HUES48 (cell line): ENCODE data around the gene SMAP2.

ENCODE experiments used
- H3K27ac ChIP-seq: one replicate; pipeline ENCODE4 v1.7.0; 2013; ENCODE audit warnings: low read depth, low read length, inconsistent platforms
- H3K27me3 ChIP-seq: 2 replicates; pipeline ENCODE4 v1.6.1; 2013; ENCODE audit warnings: mild to moderate bottlenecking, low read length; ENCODE audit not compliant: control insufficient read depth, insufficient read depth
- H3K36me3 ChIP-seq: 2 replicates; pipeline ENCODE4 v1.6.1; 2013; ENCODE audit warnings: low read length; ENCODE audit not compliant: control insufficient read depth, insufficient read depth
- H3K4me1 ChIP-seq: 2 replicates; pipeline ENCODE4 v1.6.1; 2013; ENCODE audit warnings: mild to moderate bottlenecking, low read length; ENCODE audit not compliant: control insufficient read depth, insufficient read depth
- H3K4me3 ChIP-seq: 2 replicates; pipeline ENCODE4 v1.5.1; 2013; ENCODE audit warnings: mild to moderate bottlenecking, low read depth, low read length
- H3K9ac ChIP-seq: 2 replicates; pipeline ENCODE4 v1.6.1; 2013; ENCODE audit warnings: mild to moderate bottlenecking, low read depth, low read length, moderate library complexity
- H3K9me3 ChIP-seq: 2 replicates; pipeline ENCODE4 v1.6.1; 2013; ENCODE audit warnings: low read length; ENCODE audit not compliant: control insufficient read depth, insufficient read depth

Gene SMAP2

DNA sequence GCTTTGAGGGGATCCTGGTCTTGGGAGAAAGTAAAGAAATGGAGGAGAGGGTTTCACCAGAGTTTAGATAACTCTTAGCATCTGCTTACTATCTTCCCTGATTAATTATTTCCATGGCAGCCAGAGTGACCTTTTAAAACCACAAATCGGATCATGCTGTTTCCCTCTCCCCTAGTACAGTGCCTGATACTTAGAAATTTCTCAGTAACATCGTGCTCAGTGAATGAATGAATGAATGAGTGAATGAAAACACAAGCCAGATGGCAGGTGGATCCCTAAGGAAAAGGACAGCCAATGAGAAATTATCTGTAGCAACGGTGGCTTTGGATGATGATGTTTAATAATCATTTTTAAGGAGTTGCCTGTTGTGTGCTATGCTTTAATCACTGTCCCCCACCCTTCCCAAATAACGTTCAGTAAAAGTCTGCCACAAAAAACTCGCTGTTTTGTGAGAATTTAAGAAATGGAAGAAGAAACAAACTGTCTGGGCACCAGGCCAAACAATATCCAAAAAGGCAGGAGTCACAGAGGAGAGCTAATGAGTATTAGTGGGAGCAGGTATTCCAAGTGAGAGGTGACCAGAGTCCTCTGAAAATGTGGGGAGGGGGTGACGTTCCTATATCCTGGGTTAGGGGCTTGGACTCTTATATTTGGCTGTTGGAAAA, 737 bp upstream of the SMAP2 start:
- H3K36me3 ChIP-seq, result no peaks in the 10 kb centered on the region
- H3K27ac ChIP-seq, result no peak overlapping the region
- peaks cover 6% of the 10 kb centered on the region for H3K27me3 ChIP-seq
- no peak overlapping the region for H3K9ac ChIP-seq
- H3K4me1 ChIP-seq, result peaks cover 5% of the 10 kb centered on the region
- H3K4me3 ChIP-seq, result peak overlapping the region; percentile 49
- H3K9me3 ChIP-seq, result no peaks in the 10 kb centered on the region

DNA sequence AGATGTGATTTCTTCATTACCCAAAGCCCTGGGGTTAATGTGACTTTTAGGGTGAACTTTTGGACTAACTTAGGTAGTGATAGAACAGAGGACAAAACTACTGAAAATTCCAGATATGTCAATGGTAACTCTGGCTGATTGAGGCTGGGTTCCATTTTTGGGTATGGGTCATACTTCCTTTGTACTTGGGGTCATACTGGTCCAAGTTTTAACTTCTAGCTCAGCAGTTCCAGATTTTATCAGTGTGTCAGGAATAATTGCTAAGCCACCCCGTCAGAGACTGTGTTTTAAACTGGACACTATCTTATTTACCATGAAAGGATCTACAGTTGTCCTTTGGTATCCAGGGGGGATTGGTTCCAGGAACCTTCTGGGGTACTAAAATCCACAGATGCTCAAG, 4.0 kb downstream of the SMAP2 start:
- Histone ChIP-seq H3K4me1 (peaks cover 5% of the 10 kb centered on the region), H3K4me3 (no peak overlapping the region), H3K9me3 (no peaks in the 10 kb centered on the region), H3K9ac (no peak overlapping the region), H3K36me3 (no peaks in the 10 kb centered on the region), H3K27me3 (peaks cover 6% of the 10 kb centered on the region), H3K27ac (no peak overlapping the region)

DNA sequence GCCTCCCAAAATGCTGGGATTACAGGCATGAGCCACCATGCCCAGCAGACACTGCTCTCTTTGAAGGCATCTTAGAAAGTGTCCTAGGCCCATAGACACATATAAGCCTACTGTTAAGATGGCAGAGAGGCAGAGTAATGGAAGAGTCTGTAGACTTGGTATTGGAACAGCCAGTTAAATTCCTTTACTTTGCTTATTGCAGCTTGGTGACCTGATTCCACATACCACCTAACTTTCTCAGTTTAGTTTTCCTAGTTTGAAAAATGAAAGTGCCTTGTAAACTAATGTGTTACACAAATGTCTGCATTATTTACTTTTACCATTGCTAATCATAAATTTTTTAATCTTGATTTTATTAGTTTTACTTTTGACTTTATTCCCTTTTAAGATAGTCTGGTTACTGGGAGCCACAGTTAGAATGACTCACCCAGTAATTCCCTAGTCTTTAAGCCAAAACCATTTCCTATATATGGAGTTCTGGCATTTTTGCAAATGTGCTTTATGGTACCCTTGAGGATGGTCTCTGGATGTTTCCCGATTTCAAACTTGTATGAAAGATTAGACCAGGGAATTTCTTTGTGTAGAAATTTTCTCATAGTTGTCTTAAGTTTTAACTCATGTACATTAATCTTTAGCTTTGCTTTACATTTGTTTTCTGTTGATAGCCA, 6.4 kb downstream of the SMAP2 start:
- no peak overlapping the region for H3K9ac ChIP-seq
- no peak overlapping the region for H3K27ac ChIP-seq
- H3K36me3 ChIP-seq, result no peaks in the 10 kb centered on the region
- H3K9me3 ChIP-seq, result no peaks in the 10 kb centered on the region
- peaks cover 8% of the 10 kb centered on the region; the same call in 1 of the 2 replicates for H3K4me1 ChIP-seq
- peaks cover 1% of the 10 kb centered on the region for H3K27me3 ChIP-seq
- no peak overlapping the region for H3K4me3 ChIP-seq

DNA sequence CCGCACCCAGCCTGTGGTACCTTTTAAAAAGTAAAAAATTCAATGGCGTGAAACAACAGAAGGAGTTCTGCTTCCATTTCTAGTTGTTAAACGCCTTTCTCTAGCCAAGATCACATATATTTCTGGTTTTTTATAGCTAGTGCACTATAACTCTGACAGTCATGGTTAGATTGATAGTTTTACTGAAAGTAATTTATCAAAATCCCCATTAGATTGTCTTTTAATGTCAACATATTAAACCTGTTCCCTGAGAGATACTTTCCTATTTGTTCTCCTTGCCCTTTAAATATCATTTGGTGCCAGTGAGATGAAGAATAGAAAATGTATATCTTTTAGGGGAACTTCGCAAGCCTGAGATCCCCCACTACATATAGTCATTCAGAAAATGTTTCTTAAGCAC, 7.3 kb downstream of the SMAP2 start:
- Histone ChIP-seq H3K36me3 (no peaks in the 10 kb centered on the region), H3K4me1 (peaks cover 8% of the 10 kb centered on the region; the same call in 1 of the 2 replicates), H3K9me3 (no peaks in the 10 kb centered on the region), H3K27ac (no peak overlapping the region), H3K9ac (no peak overlapping the region), H3K4me3 (no peak overlapping the region), H3K27me3 (no peaks in the 10 kb centered on the region)

DNA sequence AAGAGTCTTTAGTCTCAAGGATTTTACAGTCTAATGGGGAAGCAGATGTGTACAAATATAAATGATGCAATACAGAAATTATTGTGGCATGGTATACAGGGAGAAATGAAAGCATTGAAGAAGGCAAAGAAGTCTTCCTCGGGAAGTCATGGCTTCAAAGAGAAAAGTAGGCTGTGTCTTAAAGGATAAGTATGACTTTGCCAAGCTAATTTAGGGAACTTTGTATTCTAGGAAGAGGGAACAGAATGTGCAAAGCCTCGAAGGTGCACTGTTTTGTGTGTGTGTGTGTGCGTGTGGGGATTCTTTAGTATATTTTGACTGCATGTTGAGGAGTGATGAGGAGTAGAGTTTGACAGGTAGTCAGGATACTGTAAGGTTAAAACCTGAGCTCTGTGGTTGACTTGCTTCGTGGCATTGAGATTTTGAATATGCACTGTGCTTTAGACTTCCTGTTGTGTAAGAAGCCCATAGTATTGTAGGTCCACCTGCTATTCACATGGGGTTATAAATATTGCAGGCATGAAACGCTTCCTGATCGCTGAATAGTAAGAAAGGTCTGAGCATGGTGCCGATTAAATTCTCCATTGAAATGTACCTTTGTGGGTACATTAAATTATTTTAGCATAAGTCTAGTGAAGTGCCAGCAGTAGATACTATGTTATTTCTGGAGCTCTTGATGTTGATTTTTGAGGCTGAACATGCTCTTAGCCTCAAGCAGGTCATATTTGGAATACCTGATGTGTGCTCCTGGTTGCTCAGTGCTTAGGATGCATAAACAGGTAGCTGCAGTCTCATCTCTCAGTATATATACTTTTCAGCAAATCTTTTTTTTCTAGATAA, 8.0 kb downstream of the SMAP2 start:
- Histone ChIP-seq H3K27ac (no peak overlapping the region), H3K36me3 (no peaks in the 10 kb centered on the region), H3K27me3 (no peaks in the 10 kb centered on the region), H3K9me3 (no peaks in the 10 kb centered on the region), H3K9ac (no peak overlapping the region), H3K4me1 (peaks cover 8% of the 10 kb centered on the region; the same call in 1 of the 2 replicates), H3K4me3 (no peak overlapping the region)

DNA sequence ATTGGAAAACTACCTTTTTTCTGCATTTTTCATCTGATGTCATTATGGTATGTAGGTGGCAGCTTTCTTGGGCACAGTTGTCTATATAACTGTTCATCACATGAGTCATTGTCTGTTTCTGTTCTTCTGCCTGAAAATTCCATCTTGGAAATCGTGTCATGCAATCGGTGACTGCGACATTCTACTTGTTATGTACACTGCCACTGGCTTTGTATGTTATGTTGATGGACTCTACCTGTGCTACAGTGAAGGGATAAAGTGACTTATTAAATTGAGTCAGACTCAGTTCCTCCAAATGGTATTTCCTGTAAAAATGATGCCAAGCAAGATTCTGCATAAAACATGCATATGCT, 8.6 kb downstream of the SMAP2 start:
- Histone ChIP-seq H3K36me3 (no peaks in the 10 kb centered on the region), H3K9ac (no peak overlapping the region), H3K4me3 (no peak overlapping the region), H3K27ac (no peak overlapping the region), H3K9me3 (no peaks in the 10 kb centered on the region), H3K27me3 (no peaks in the 10 kb centered on the region), H3K4me1 (peaks cover 8% of the 10 kb centered on the region; the same call in 1 of the 2 replicates)

DNA sequence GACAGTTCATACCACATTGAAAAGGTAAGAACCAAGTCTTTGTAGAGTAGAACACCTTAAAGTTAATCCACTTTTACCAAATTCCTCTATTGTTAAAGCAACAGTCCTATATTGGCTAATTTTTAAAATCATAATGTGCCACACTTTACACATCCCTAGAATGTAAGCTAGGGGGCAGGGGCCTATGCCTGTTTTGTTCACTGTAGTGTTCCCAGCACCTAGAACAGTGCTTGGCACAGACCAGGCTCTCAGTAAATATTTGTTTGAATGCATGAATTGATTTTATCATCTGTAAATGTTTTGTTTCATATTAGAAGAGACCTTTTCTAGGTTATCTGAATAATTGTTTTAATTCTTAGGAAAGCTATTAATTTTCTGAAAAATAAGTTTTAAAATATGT, 9.1 kb downstream of the SMAP2 start:
- H3K27ac ChIP-seq, result no peak overlapping the region
- no peaks in the 10 kb centered on the region for H3K9me3 ChIP-seq
- H3K27me3 ChIP-seq, result no peaks in the 10 kb centered on the region
- H3K4me3 ChIP-seq, result no peak overlapping the region
- no peak overlapping the region for H3K9ac ChIP-seq
- H3K4me1 ChIP-seq, result peaks cover 8% of the 10 kb centered on the region; the same call in 1 of the 2 replicates
- no peaks in the 10 kb centered on the region for H3K36me3 ChIP-seq

DNA sequence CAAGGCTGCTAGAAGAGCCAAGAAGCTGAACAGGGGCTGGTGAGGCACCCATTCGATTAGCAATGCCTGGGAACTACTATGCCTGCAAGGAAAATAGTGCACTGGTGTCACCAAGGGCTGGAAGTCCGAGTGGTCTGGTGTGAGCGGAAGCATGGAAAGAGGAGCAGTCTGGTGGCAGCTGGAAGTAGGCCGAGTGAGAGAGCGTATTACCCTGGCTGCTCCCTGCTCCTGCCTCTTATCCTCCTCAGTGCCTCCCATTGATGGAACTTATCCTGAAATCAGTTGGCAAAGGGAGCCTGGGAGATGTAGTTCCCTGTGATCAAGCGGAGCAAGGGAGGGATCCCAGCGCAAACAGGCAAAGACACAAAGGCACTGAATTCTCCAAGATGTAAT, 9.6 kb downstream of the SMAP2 start:
- Histone ChIP-seq H3K27ac (no peak overlapping the region), H3K4me3 (no peak overlapping the region), H3K9me3 (no peaks in the 10 kb centered on the region), H3K27me3 (no peaks in the 10 kb centered on the region), H3K36me3 (no peaks in the 10 kb centered on the region), H3K9ac (no peak overlapping the region), H3K4me1 (peaks cover 8% of the 10 kb centered on the region; the same call in 1 of the 2 replicates)

DNA sequence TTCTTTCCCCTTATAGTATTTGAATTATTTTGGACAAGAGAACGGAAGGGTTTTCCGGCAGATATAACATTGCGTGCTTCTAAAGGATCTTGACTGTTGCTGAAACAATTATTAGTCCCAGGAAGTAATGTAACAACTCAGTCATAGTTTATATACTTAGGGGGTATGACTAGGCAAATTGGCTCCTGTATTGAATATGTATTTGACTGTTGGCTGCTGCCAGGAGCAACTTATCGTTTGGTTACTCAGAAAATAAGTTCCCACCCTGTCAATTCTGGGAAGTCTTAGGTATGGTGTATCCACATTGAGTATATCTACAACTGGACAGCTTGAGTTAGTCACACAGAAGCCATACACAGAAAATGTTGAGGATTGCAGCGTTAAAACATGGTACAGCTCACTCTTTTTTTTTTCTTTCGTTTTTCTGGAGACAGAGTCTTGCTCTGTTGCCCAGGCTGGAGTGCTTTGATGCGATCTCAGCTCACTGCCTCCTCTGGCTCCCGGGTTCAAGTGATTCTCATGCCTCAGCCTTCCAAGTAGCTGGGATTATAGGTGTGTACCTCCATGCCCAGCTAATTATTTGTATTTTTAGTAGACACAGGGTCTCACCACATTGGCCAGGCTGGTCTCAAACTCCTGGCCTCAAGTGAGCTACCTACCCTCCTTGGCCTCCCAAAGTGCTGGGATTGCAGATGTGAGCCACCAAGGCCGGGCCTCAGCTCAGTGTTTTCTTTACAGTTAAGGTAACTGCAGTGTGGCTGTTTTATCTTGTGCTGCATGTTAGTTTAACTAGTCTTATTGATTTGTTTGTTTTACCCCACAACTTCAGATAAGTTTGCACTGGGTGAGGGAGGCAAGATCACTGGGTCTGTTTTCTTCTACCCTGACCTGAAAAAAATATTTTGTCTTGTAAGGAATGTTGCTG, 10.2 kb downstream of the SMAP2 start:
- no peak overlapping the region for H3K27ac ChIP-seq
- H3K4me1 ChIP-seq, result peaks cover 8% of the 10 kb centered on the region; the same call in 1 of the 2 replicates
- H3K36me3 ChIP-seq, result no peaks in the 10 kb centered on the region
- no peak overlapping the region for H3K9ac ChIP-seq
- no peaks in the 10 kb centered on the region for H3K27me3 ChIP-seq
- no peaks in the 10 kb centered on the region for H3K9me3 ChIP-seq
- no peak overlapping the region for H3K4me3 ChIP-seq

DNA sequence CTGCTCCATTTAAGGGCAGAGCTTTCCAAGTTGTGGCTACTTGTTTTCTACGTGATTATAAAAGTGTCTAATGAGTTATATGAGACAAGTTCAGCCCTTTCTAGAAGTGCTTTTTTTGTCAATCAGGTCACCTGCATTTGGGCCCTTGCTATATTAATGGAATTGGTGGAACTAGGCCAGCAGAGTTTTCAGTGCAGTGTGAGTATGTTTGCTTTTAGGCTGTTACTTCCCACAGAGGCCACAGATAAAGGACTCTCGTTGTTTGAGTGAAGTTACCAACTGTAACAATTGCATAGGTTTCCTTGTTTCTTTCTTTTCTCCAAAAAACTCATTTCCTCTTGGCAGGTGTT, 10.9 kb downstream of the SMAP2 start:
- peak overlapping the region; percentile 20 for H3K27ac ChIP-seq
- no peaks in the 10 kb centered on the region for H3K27me3 ChIP-seq
- peaks cover 8% of the 10 kb centered on the region; the same call in 1 of the 2 replicates for H3K4me1 ChIP-seq
- H3K4me3 ChIP-seq, result no peak overlapping the region
- no peaks in the 10 kb centered on the region for H3K9me3 ChIP-seq
- no peaks in the 10 kb centered on the region for H3K36me3 ChIP-seq
- H3K9ac ChIP-seq, result no peak overlapping the region
